Motor neuron (in vitro differentiated cells): ENCODE results near the gene ZNF467. TPM values are rescaled to one million over a fixed set of nuclear protein-coding genes. Genes with fewer than 3 reads are reported as not detected.

Experiments
- ATAC-seq, 8 experiments: fragments of 200-7000 bp; cut with Tn5 transposase; replicated peaks in 6 of 8; 2 replicates each; pipeline ENCODE4 v1.8.0; 2021; ENCODE audit warnings: mild to moderate bottlenecking in 8 of 8, moderate library complexity in 8 of 8
- H3K27ac ChIP-seq, 2 donors: fragments of 250-450 bp; sonication (Bioruptor Pico); 2 replicates each; pipeline ENCODE4 v1.9.0; 2021; ENCODE audit warnings: antibody characterized with exemption in 2 of 2, mild to moderate bottlenecking in 2 of 2, moderate library complexity in 1 of 2
- H3K4me1 ChIP-seq, 2 donors: fragments of 250-450 bp; sonication (Bioruptor Pico); replicated peaks in 1 of 2; 2 replicates each; pipeline ENCODE4 v1.6.1; 2021; ENCODE audit warnings: antibody characterized with exemption in 2 of 2, mild to moderate bottlenecking in 2 of 2, moderate library complexity in 1 of 2
- H3K4me3 ChIP-seq, 5 donors: fragments of 250-450 bp; sonication (Bioruptor Pico); 2 replicates each; pipeline ENCODE4 v1.9.0; 2021; ENCODE audit warnings: antibody characterized with exemption in 5 of 5, mild to moderate bottlenecking in 5 of 5, moderate library complexity in 4 of 5
- WGBS, 10 experiments: fragments of 450-650 bp; shearing (Covaris generic); methylation state at CpG; one replicate each; pipeline ENCODE4 v1.0.0; 2022; 5-methylcytosine and 5-hydroxymethylcytosine counted together
- in situ Hi-C, 9 experiments: fragments of 400-800 bp; cut with MboI; loops; one replicate each; pipeline ENCODE4 v1.15.0; 2021; ENCODE audit warnings: low sequenced_read_pairs in 9 of 9, low pct_unique_long_range_greater_than_20kb in 2 of 9; ENCODE audit not compliant: unreplicated experiment in 9 of 9
- total RNA-seq, 8 experiments: library from RNA; unstranded; fragments of 300-600 nt; gene quantifications; 2 replicates each; pipeline versions ENCODE4 v1.2.3 to v1.2.4, GENCODE V29; 2022

The ZNF467 gene
- total RNA-seq, 8 experiments from 2014 or later = 0.71 to 7.7 (median 5.1) TPM

- ATAC-seq = no peak
- no peak overlapping the region for H3K4me3 ChIP-seq
- H3K27ac ChIP-seq = no peak overlapping the region
- no CpG with 5 or more reads among the region's 16 CpGs for WGBS, 10 experiments
- in situ Hi-C loops = no loop called here
- peaks cover 0 to 3% of the 10 kb centered on the region in 2 donors for H3K4me1 ChIP-seq
Observed at GRCh38 chr7:149815661-149816266, 42.4 kb upstream of the ZNF467 start.

- no peak for ATAC-seq
- in situ Hi-C loops = no loop called here
- no CpG with 5 or more reads among the region's 12 CpGs for WGBS, 10 experiments
- Histone ChIP-seq H3K27ac (no peak overlapping the region), H3K4me1 (peaks cover 0 to 3% of the 10 kb centered on the region in 2 donors), H3K4me3 (no peak overlapping the region)
Observed at GRCh38 chr7:149815121-149815520, 41.7 kb upstream of the ZNF467 start.

GRCh38 chr7:149814494-149814893 lies 41.1 kb upstream of the ZNF467 start:
- no peak overlapping the region for H3K27ac ChIP-seq
- ATAC-seq = no peak
- no peak overlapping the region for H3K4me3 ChIP-seq
- in situ Hi-C loops = no loop called here
- 24% methylated on average over 3 of the region's 15 CpGs; no CpG with 5 or more reads in 9 of the 10 experiments for WGBS, 10 experiments
- H3K4me1 ChIP-seq = peaks cover 0 to 3% of the 10 kb centered on the region in 2 donors

- Histone ChIP-seq H3K4me1 (peaks cover 0 to 3% of the 10 kb centered on the region in 2 donors), H3K4me3 (no peak overlapping the region), H3K27ac (no peak overlapping the region)
- ATAC-seq = no peak
- in situ Hi-C loops = no loop called here
- WGBS, 10 experiments = 51 to 90% (median 54%) methylated on average over 2 to 5 of the region's 28 CpGs; no CpG with 5 or more reads in 7 of the 10 experiments
Observed at GRCh38 chr7:149813254-149814035, 40.1 kb upstream of the ZNF467 start.

- no peak for ATAC-seq
- WGBS, 10 experiments = 80% methylated on average over 1 of the region's 16 CpGs; no CpG with 5 or more reads in 9 of the 10 experiments
- Histone ChIP-seq H3K27ac (no peak overlapping the region), H3K4me3 (no peak overlapping the region), H3K4me1 (peaks cover 0 to 3% of the 10 kb centered on the region in 2 donors)
- in situ Hi-C loops = no loop called here
Observed at GRCh38 chr7:149811831-149812490, 38.6 kb upstream of the ZNF467 start.

GRCh38 chr7:149811221-149811620 lies 37.8 kb upstream of the ZNF467 start:
- peaks cover 0 to 3% of the 10 kb centered on the region in 2 donors for H3K4me1 ChIP-seq
- 0% methylated on average over 1 of the region's 3 CpGs; no CpG with 5 or more reads in 8 of the 10 experiments for WGBS, 10 experiments
- H3K4me3 ChIP-seq = no peak overlapping the region
- ATAC-seq = peak in 2 of 8 experiments; percentile 21 to 55
- H3K27ac ChIP-seq = no peak overlapping the region
- in situ Hi-C loops = no loop called here

GRCh38 chr7:149809215-149809614 lies 35.8 kb upstream of the ZNF467 start:
- H3K4me3 ChIP-seq = no peak overlapping the region
- H3K4me1 ChIP-seq = no peaks in the 10 kb centered on the region
- H3K27ac ChIP-seq = no peak overlapping the region
- whole genome bisulfite sequencing, 10 experiments = no CpG with 5 or more reads among the region's 2 CpGs
- ATAC-seq = peak in 3 of 8 experiments; percentile 15 to 29 (median 25)
- in situ Hi-C loops = no loop called here

GRCh38 chr7:149808311-149808710 lies 34.9 kb upstream of the ZNF467 start:
- H3K4me1 ChIP-seq = no peaks in the 10 kb centered on the region
- no peak overlapping the region for H3K4me3 ChIP-seq
- 60 to 100% (median 83%) methylated on average over 1 to 9 of the region's 10 CpGs; no CpG with 5 or more reads in 7 of the 10 experiments for WGBS, 10 experiments
- no peak overlapping the region for H3K27ac ChIP-seq
- ATAC-seq = no peak
- in situ Hi-C loops = no loop called here

- H3K4me1 ChIP-seq = no peaks in the 10 kb centered on the region
- ATAC-seq = no peak
- WGBS, 10 experiments = 71 to 80% methylated on average over 2 to 3 of the region's 16 CpGs; no CpG with 5 or more reads in 8 of the 10 experiments
- no peak overlapping the region for H3K4me3 ChIP-seq
- no peak overlapping the region for H3K27ac ChIP-seq
- in situ Hi-C loops = no loop called here
Observed at GRCh38 chr7:149806726-149807125, 33.3 kb upstream of the ZNF467 start.

GRCh38 chr7:149804106-149804505 lies 30.7 kb upstream of the ZNF467 start:
- in situ Hi-C loops = no loop called here
- Histone ChIP-seq H3K4me1 (no peaks in the 10 kb centered on the region), H3K4me3 (no peak overlapping the region), H3K27ac (no peak overlapping the region)
- ATAC-seq = peak in 1 of 8 experiments; percentile 12
- 0 to 90% (median 80%) methylated on average over 1 to 3 of the region's 9 CpGs; no CpG with 5 or more reads in 5 of the 10 experiments for WGBS, 10 experiments

- no peak overlapping the region for H3K4me3 ChIP-seq
- 40 to 80% (median 54%) methylated on average over 1 to 5 of the region's 17 CpGs; no CpG with 5 or more reads in 5 of the 10 experiments for WGBS, 10 experiments
- H3K27ac ChIP-seq = no peak overlapping the region
- in situ Hi-C loops = no loop called here
- ATAC-seq = peak in 2 of 8 experiments; percentile 15 to 35
- no peaks in the 10 kb centered on the region for H3K4me1 ChIP-seq
Observed at GRCh38 chr7:149803551-149804074, 30.2 kb upstream of the ZNF467 start.

- WGBS, 10 experiments = no CpG with 5 or more reads among the region's 12 CpGs
- in situ Hi-C loops = no loop called here
- no peak for ATAC-seq
Observed at GRCh38 chr7:149802966-149803365, 29.6 kb upstream of the ZNF467 start.

GRCh38 chr7:149801816-149802215 lies 28.4 kb upstream of the ZNF467 start:
- 20 to 65% methylated on average over 1 to 2 of the region's 16 CpGs; no CpG with 5 or more reads in 8 of the 10 experiments for WGBS, 10 experiments
- no peak for ATAC-seq
- in situ Hi-C loops = no loop called here
- no peaks in the 10 kb centered on the region for H3K4me1 ChIP-seq
- H3K4me3 ChIP-seq = no peak overlapping the region
- no peak overlapping the region for H3K27ac ChIP-seq

More at GRCh38 chr7:149802966-149803365, 29.6 kb upstream of the ZNF467 start:
- Histone ChIP-seq H3K27ac (no peak overlapping the region), H3K4me3 (no peak overlapping the region), H3K4me1 (no peaks in the 10 kb centered on the region)
